A673 (cell line): ENCODE measurements around the gene COBL. TPM values are rescaled to one million over a fixed set of nuclear protein-coding genes. Genes with fewer than 3 reads are reported as not detected.

ENCODE experiments used
- BruUV-seq: library from RNA; stranded (reverse); fragments of 400-500 nt; replicated peaks from 2 replicates; lab custom pipeline; 2021; lab: Mats Ljungman, UMichigan
- CTCF ChIA-PET: fragments of 300-600 bp; sonication (Branson Sonifier 250); formaldehyde crosslinking; loops from one replicate; lab custom pipeline; 2022; ENCODE audit warnings: antibody characterized with exemption; lab: Charles Lee
- POLR2A ChIA-PET: fragments of 300-600 bp; sonication (Branson Sonifier 250); formaldehyde crosslinking; loops from one replicate; lab custom pipeline; 2022; ENCODE audit warnings: antibody characterized with exemption; ENCODE audit not compliant: low non-redundant PET; lab: Charles Lee
- DNase-seq: peaks from one replicate; pipeline ENCODE4 v3.0.0-alpha.2; 2015; ENCODE audit warnings: low spot score
- H3K27ac ChIP-seq: fragments of 200-600 bp; sonication (generic); 2 replicates; pipeline ENCODE4 v1.5.1; 2016; ENCODE audit warnings: mixed run types, low read depth, mild to moderate bottlenecking, mixed read lengths, antibody characterized with exemption, low read length; ENCODE audit not compliant: poor library complexity, severe bottlenecking
- H3K27me3 ChIP-seq: fragments of 200-600 bp; sonication (generic); replicated peaks from 2 replicates; pipeline ENCODE4 v1.6.1; 2017; ENCODE audit warnings: mixed run types, low read depth, mild to moderate bottlenecking, mixed read lengths, antibody characterized with exemption, low read length; ENCODE audit not compliant: insufficient read depth, poor library complexity
- H3K36me3 ChIP-seq: fragments of 200-600 bp; sonication (generic); 2 replicates; pipeline ENCODE4 v1.6.1; 2016; ENCODE audit warnings: mixed run types, mild to moderate bottlenecking, mixed read lengths, antibody characterized with exemption, low read length; ENCODE audit not compliant: insufficient read depth, poor library complexity, severe bottlenecking
- H3K4me1 ChIP-seq: fragments of 200-600 bp; sonication (generic); 2 replicates; pipeline ENCODE4 v1.6.1; 2017; ENCODE audit warnings: mixed run types, mild to moderate bottlenecking, mixed read lengths, antibody characterized with exemption, low read length; ENCODE audit not compliant: insufficient read depth, poor library complexity, severe bottlenecking
- H3K4me3 ChIP-seq: fragments of 200-600 bp; sonication (generic); 2 replicates; pipeline ENCODE4 v1.5.1; 2016; ENCODE audit warnings: low read depth, mixed run types, mild to moderate bottlenecking, mixed read lengths, low read length; ENCODE audit not compliant: poor library complexity, severe bottlenecking
- H3K9me3 ChIP-seq: fragments of 200-600 bp; sonication (generic); 2 replicates; pipeline ENCODE4 v1.6.1; 2016; ENCODE audit warnings: mixed run types, low read depth, mild to moderate bottlenecking, mixed read lengths, antibody characterized with exemption, low read length; ENCODE audit not compliant: poor library complexity, severe bottlenecking
- EZH2 ChIP-seq: fragments of 200-600 bp; sonication (generic); IDR thresholded peaks from 2 replicates; pipeline ENCODE4 v1.6.1; 2017; ENCODE audit warnings: borderline replicate concordance, low read depth, mild to moderate bottlenecking, mixed read lengths, antibody characterized with exemption, low read length; ENCODE audit not compliant: poor library complexity, severe bottlenecking
- intact Hi-C: fragments of 100-400 bp; cut with micrococcal nuclease; formaldehyde crosslinking; loops from one replicate; pipeline ENCODE4 v1.10.0; 2022; ENCODE audit not compliant: unreplicated experiment
- total RNA-seq: library from RNA; stranded (reverse); gene quantifications from 2 replicates; pipeline ENCODE4 v1.2.3, GENCODE V29; 2021
- TF ChIP-seq, protein P1 (sequence below): fragments of 300-800, 200-600 bp; sonication (generic); conservative IDR thresholded peaks from 2 replicates; pipeline ENCODE4 v1.5.1; 2017; ENCODE audit warnings: low read depth, mild to moderate bottlenecking, antibody characterized with exemption, low read length, moderate library complexity, mixed read lengths

The COBL gene
- total RNA-seq, 1 experiment from 2014 or later, result not detected

DNA sequence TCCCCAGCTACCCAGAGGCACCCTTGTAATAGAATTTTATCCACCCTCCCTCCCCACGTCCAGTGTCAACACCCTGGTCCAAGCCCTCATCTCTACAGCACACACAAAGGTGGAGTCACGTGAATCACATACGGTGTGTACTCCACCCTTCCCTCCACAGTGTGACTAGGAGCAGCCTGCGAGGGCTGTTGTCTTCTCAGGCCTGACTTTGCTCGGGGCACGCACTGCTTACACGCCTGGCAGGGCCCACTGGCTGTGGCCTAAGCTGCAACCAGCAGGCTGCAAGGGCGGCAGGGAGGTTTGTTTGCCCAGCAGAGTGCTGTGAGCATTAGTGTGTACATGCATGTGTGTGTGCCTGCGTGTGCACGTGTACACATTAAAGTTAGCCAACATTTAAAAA lies 93.7 kb downstream of the COBL start:
- intact Hi-C loops, result no loop called here
- peaks cover 7% of the 10 kb centered on the region for H3K9me3 ChIP-seq
- H3K4me1 ChIP-seq, result no peaks in the 10 kb centered on the region
- H3K27me3 ChIP-seq, result no peaks in the 10 kb centered on the region
- no peaks in the 10 kb centered on the region for H3K36me3 ChIP-seq
- no peak overlapping the region for H3K4me3 ChIP-seq
- POLR2A ChIA-PET, result no interaction called here
- H3K27ac ChIP-seq, result no peak overlapping the region
- BruUV-seq, result no TSS peak
- no peak for DNase-seq
- TF ChIP-seq EZH2, result no peak
- TF ChIP-seq, protein P1, sequence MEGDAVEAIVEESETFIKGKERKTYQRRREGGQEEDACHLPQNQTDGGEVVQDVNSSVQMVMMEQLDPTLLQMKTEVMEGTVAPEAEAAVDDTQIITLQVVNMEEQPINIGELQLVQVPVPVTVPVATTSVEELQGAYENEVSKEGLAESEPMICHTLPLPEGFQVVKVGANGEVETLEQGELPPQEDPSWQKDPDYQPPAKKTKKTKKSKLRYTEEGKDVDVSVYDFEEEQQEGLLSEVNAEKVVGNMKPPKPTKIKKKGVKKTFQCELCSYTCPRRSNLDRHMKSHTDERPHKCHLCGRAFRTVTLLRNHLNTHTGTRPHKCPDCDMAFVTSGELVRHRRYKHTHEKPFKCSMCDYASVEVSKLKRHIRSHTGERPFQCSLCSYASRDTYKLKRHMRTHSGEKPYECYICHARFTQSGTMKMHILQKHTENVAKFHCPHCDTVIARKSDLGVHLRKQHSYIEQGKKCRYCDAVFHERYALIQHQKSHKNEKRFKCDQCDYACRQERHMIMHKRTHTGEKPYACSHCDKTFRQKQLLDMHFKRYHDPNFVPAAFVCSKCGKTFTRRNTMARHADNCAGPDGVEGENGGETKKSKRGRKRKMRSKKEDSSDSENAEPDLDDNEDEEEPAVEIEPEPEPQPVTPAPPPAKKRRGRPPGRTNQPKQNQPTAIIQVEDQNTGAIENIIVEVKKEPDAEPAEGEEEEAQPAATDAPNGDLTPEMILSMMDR, result no peak
- CTCF ChIA-PET, result no interaction called here

DNA sequence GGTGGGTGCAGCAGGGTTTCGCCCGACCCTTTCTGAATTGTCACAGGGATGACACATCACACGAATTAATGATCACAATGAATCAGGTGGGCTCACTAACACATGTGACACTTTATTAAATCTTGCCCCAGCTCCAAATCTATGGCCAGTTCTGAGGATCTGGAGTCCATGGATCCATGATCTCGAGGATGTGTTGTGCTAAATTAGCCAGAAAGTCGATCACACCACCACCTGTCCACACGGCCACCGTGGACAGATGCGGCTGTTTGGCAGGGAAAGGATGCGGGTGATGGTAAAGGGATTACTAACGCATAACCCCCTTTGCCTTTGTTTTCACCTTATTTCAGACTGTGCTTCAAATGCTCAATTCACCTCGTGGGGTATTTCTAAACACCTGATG lies 96.4 kb downstream of the COBL start:
- H3K27ac ChIP-seq, result no peak overlapping the region
- no peaks in the 10 kb centered on the region for H3K36me3 ChIP-seq
- H3K4me1 ChIP-seq, result no peaks in the 10 kb centered on the region
- no peak overlapping the region for H3K4me3 ChIP-seq
- DNase-seq, result no peak
- intact Hi-C loops, result no loop called here
- POLR2A ChIA-PET, result no interaction called here
- H3K27me3 ChIP-seq, result no peaks in the 10 kb centered on the region
- TF ChIP-seq EZH2, result no peak
- TF ChIP-seq, protein P1, result no peak
- CTCF ChIA-PET, result no interaction called here
- peaks cover 8% of the 10 kb centered on the region for H3K9me3 ChIP-seq
- no TSS peak for BruUV-seq

DNA sequence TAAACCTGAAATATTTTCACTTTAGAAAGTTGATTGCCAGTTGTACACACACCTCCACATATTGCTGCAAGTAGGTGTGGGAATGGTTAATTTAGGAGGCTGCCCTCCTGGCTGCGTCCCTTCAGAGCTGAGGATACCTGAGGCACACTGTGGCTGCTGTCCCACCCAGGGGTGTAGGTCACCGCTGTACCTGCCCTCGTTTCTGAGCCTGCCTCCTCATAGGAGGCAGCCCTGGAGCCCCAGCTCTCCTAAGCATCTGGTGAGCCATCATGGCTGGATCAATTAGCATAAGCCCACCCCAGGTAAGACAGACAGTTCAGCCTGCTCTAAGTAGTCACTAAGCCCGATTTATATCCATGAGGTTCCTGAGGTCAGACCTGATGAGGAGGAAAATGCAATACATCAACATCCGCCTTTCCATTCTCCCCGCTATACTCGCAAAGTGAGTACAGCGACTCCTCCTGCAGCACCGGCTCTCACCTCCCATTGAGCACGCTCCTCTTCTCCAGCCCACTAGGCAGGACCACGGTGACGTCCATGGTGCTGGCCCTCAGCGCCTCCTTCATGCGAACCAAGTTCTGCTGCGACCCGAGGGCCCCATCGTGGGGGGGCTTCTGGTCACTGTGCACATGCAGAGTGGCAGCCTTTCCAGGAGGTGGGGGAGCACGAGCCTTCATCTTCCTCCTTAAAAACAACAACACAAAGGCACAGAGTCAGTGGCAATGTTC lies 97.2 kb downstream of the COBL start:
- TF ChIP-seq, protein P1, result no peak
- TF ChIP-seq EZH2, result no peak
- ChIA-PET CTCF (no interaction called here), POLR2A (no interaction called here)
- no peak overlapping the region for H3K27ac ChIP-seq
- no peaks in the 10 kb centered on the region for H3K36me3 ChIP-seq
- no peaks in the 10 kb centered on the region for H3K4me1 ChIP-seq
- BruUV-seq, result no TSS peak
- peaks cover 14% of the 10 kb centered on the region for H3K9me3 ChIP-seq
- no peaks in the 10 kb centered on the region for H3K27me3 ChIP-seq
- intact Hi-C loops, result no loop called here
- no peak overlapping the region for H3K4me3 ChIP-seq
- no peak for DNase-seq
